ENCODE data around the gene PGAP2.
"Not testable (repeated sequence)": the region's sequence is repeated elsewhere in the genome, so short reads cannot be mapped to it uniquely, and the experiment has no call there.

Gene PGAP2

GRCh38 chr11:3810446-3810845, 2.1 kb downstream of the PGAP2 start:
- no peak for DNase-seq (ENCODE audit: low read depth)
- TF ChIP-seq POLR2A (IDR thresholded peaks at IDR 0.05; ENCODE audit: extremely low read depth, insufficient read length), result no peak
- no peak for TF ChIP-seq MAX (IDR thresholded peaks at IDR 0.05; ENCODE audit: low read depth, low read length)
- TF ChIP-seq CTCF (IDR thresholded peaks at IDR 0.05; ENCODE audit: low read depth, low read length), result no peak
- no peak for TF ChIP-seq MYC (IDR thresholded peaks at IDR 0.05; ENCODE audit: low read depth, low read length)
- H3K4me3 ChIP-seq (ENCODE audit: low read depth, low read length), result no peak overlapping the region

- no peak for DNase-seq (ENCODE audit: low read depth)
- no peak for TF ChIP-seq CTCF (IDR thresholded peaks at IDR 0.05; ENCODE audit: low read depth, low read length)
- TF ChIP-seq MYC (IDR thresholded peaks at IDR 0.05; ENCODE audit: low read depth, low read length), result no peak
- no peak for TF ChIP-seq MAX (IDR thresholded peaks at IDR 0.05; ENCODE audit: low read depth, low read length)
- no peak for TF ChIP-seq POLR2A (IDR thresholded peaks at IDR 0.05; ENCODE audit: extremely low read depth, insufficient read length)
- no peak overlapping the region for H3K4me3 ChIP-seq (ENCODE audit: low read depth, low read length)
These were observed 2.6 kb downstream of the PGAP2 start for GRCh38 chr11:3810951-3811350.

- not testable (repeated sequence) for H3K4me3 ChIP-seq (ENCODE audit: low read depth, low read length); DNase-seq (ENCODE audit: low read depth)
These were observed 6.5 kb downstream of the PGAP2 start for GRCh38 chr11:3814832-3815231.

GRCh38 chr11:3815845-3816244, 7.5 kb downstream of the PGAP2 start:
- H3K4me3 ChIP-seq (ENCODE audit: low read depth, low read length), result no peak overlapping the region
- TF ChIP-seq POLR2A (IDR thresholded peaks at IDR 0.05; ENCODE audit: extremely low read depth, insufficient read length), result no peak
- no peak for TF ChIP-seq MYC (IDR thresholded peaks at IDR 0.05; ENCODE audit: low read depth, low read length)
- no peak for DNase-seq (ENCODE audit: low read depth)

GRCh38 chr11:3816673-3817072, 8.3 kb downstream of the PGAP2 start:
- DNase-seq (ENCODE audit: low read depth), result no peak
- no peak overlapping the region for H3K4me3 ChIP-seq (ENCODE audit: low read depth, low read length)
- TF ChIP-seq POLR2A (IDR thresholded peaks at IDR 0.05; ENCODE audit: extremely low read depth, insufficient read length), result no peak
- TF ChIP-seq MYC (IDR thresholded peaks at IDR 0.05; ENCODE audit: low read depth, low read length), result no peak
- TF ChIP-seq MAX (IDR thresholded peaks at IDR 0.05; ENCODE audit: low read depth, low read length), result no peak
- TF ChIP-seq CTCF (IDR thresholded peaks at IDR 0.05; ENCODE audit: low read depth, low read length), result no peak

GRCh38 chr11:3817181-3817800, 8.9 kb downstream of the PGAP2 start:
- DNase-seq (ENCODE audit: low read depth), result no peak
- no peak for TF ChIP-seq CTCF (IDR thresholded peaks at IDR 0.05; ENCODE audit: low read depth, low read length)
- no peak for TF ChIP-seq MAX (IDR thresholded peaks at IDR 0.05; ENCODE audit: low read depth, low read length)
- TF ChIP-seq MYC (IDR thresholded peaks at IDR 0.05; ENCODE audit: low read depth, low read length), result no peak
- TF ChIP-seq POLR2A (IDR thresholded peaks at IDR 0.05; ENCODE audit: extremely low read depth, insufficient read length), result no peak
- H3K4me3 ChIP-seq (ENCODE audit: low read depth, low read length), result no peak overlapping the region

- no peak overlapping the region for H3K4me3 ChIP-seq (ENCODE audit: low read depth, low read length)
- no peak for DNase-seq (ENCODE audit: low read depth)
- TF ChIP-seq POLR2A (IDR thresholded peaks at IDR 0.05; ENCODE audit: extremely low read depth, insufficient read length) (no peak), MAX (IDR thresholded peaks at IDR 0.05; ENCODE audit: low read depth, low read length) (no peak), MYC (IDR thresholded peaks at IDR 0.05; ENCODE audit: low read depth, low read length) (no peak), CTCF (IDR thresholded peaks at IDR 0.05; ENCODE audit: low read depth, low read length) (no peak)
These were observed 12.6 kb downstream of the PGAP2 start for GRCh38 chr11:3820971-3821370.

Measured in NB4 (cell line).